ENCODE data around the gene MFRP.

MFRP gene

GRCh38 chr11:119373059-119373920 is 26.8 kb upstream of the MFRP start:
- no peak for DNase-seq (ENCODE audit: low read depth in 2 of 2, low spot score in 1 of 2)

GRCh38 chr11:119372260-119373058 is 26.0 kb upstream of the MFRP start:
- no peak for DNase-seq (ENCODE audit: low read depth in 2 of 2, low spot score in 1 of 2)

- no peak for DNase-seq (ENCODE audit: low read depth in 2 of 2, low spot score in 1 of 2)
Observed at GRCh38 chr11:119371778-119372182, 25.3 kb upstream of the MFRP start.

GRCh38 chr11:119371067-119371601 is 24.6 kb upstream of the MFRP start:
- DNase-seq (ENCODE audit: low read depth in 2 of 2, low spot score in 1 of 2) = no peak

GRCh38 chr11:119370486-119371046 is 24.1 kb upstream of the MFRP start:
- DNase-seq (ENCODE audit: low read depth in 2 of 2, low spot score in 1 of 2) = no peak

GRCh38 chr11:119369132-119369925 is 22.8 kb upstream of the MFRP start:
- DNase-seq (ENCODE audit: low read depth in 2 of 2, low spot score in 1 of 2) = no peak

GRCh38 chr11:119368121-119369034 is 21.9 kb upstream of the MFRP start:
- no peak for DNase-seq (ENCODE audit: low read depth in 2 of 2, low spot score in 1 of 2)

GRCh38 chr11:119367661-119368120 is 21.2 kb upstream of the MFRP start:
- no peak for DNase-seq (ENCODE audit: low read depth in 2 of 2, low spot score in 1 of 2)

GRCh38 chr11:119366690-119367620 is 20.4 kb upstream of the MFRP start:
- no peak for DNase-seq (ENCODE audit: low read depth in 2 of 2, low spot score in 1 of 2)

- DNase-seq (ENCODE audit: low read depth in 2 of 2, low spot score in 1 of 2) = no peak
Observed at GRCh38 chr11:119365071-119365591, 18.6 kb upstream of the MFRP start.

- DNase-seq (ENCODE audit: low read depth in 2 of 2, low spot score in 1 of 2) = peak; percentile 20 to 28
Observed at GRCh38 chr11:119363851-119364590, 17.5 kb upstream of the MFRP start.

- DNase-seq (ENCODE audit: low read depth in 2 of 2, low spot score in 1 of 2) = no peak
Observed at GRCh38 chr11:119363081-119363850, 16.8 kb upstream of the MFRP start.

GRCh38 chr11:119362741-119363080 is 16.2 kb upstream of the MFRP start:
- no peak for DNase-seq (ENCODE audit: low read depth in 2 of 2, low spot score in 1 of 2)

- no peak for DNase-seq (ENCODE audit: low read depth in 2 of 2, low spot score in 1 of 2)
Observed at GRCh38 chr11:119361941-119362725, 15.6 kb upstream of the MFRP start.

GRCh38 chr11:119361056-119361787 is 14.7 kb upstream of the MFRP start:
- DNase-seq (ENCODE audit: low read depth in 2 of 2, low spot score in 1 of 2) = no peak

Measured in stimulated activated CD8-positive, alpha-beta memory T cell treated with anti-CD3 and anti-CD28 coated beads, Interleukin-4, amount 100 ng/mL, for 1 hour (primary cell).